HUES64 (cell line): ENCODE measurements around the gene SPTBN5.

ENCODE experiments used
- H3K27ac ChIP-seq: 2 replicates; pipeline ENCODE4 v1.7.0; 2013; ENCODE audit warnings: low read depth, low read length, inconsistent platforms
- H3K27me3 ChIP-seq: 2 replicates; pipeline ENCODE4 v1.6.1; 2013; ENCODE audit warnings: mild to moderate bottlenecking, low read length; ENCODE audit not compliant: insufficient read depth
- H3K36me3 ChIP-seq: 2 replicates; pipeline ENCODE4 v1.6.1; 2013; ENCODE audit warnings: mild to moderate bottlenecking, low read length; ENCODE audit not compliant: insufficient read depth
- H3K4me1 ChIP-seq: 2 replicates; pipeline ENCODE4 v1.6.1; 2013; ENCODE audit warnings: mild to moderate bottlenecking, low read length, moderate library complexity; ENCODE audit not compliant: insufficient read depth
- H3K4me3 ChIP-seq: 2 replicates; pipeline ENCODE4 v1.5.1; 2013; ENCODE audit warnings: mild to moderate bottlenecking, low read length, moderate library complexity
- H3K9ac ChIP-seq: 2 replicates; pipeline ENCODE4 v1.6.1; 2013; ENCODE audit warnings: mild to moderate bottlenecking, low read depth, low read length
- H3K9me3 ChIP-seq: 2 replicates; pipeline ENCODE4 v1.6.1; 2013; ENCODE audit warnings: low read depth, low read length; ENCODE audit not compliant: insufficient read depth
- WGBS: fragments of 150-250, 120-280 bp; methylation state at CpG from one replicate; pipeline ENCODE4 v1.1.7; 2013; ENCODE audit warnings: missing lambda C conversion rate; 5-methylcytosine and 5-hydroxymethylcytosine counted together

The SPTBN5 gene

DNA sequence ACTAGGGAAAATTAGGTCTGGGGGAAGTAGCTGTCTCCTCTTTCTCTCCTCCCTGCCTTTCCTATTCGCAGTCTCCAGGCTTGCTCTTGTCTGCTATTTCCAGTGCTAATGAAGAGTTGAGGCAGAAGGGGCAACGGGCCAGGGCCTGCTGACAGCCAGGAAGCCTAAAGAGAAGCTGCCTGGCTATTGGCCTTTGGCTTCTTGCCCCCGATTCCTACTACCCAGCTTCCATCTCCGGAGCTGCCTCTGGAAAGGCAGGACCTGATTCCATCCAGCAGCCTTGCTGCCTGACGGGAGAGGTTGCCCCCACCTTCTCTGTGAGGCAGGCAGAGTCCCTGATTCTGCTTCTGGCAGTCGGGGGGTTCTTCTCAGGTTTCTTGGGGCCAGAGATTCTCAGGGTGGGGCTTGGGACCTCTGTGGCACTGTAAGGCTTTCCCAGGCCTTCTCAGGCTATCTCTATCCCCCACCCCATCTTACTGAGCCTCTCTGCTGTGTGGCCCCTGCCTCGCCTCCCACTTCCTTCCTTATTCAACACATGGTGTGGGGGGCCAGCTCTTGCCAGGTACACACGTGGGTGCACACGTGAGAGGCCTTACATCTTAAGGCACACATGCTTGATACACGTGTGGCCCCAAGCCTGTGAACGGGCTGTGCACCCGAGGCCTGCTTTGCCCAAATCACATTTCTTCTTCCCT lies 84.2 kb downstream of the SPTBN5 start:
- Histone ChIP-seq H3K27ac (no peak overlapping the region), H3K9ac (no peak overlapping the region)

DNA sequence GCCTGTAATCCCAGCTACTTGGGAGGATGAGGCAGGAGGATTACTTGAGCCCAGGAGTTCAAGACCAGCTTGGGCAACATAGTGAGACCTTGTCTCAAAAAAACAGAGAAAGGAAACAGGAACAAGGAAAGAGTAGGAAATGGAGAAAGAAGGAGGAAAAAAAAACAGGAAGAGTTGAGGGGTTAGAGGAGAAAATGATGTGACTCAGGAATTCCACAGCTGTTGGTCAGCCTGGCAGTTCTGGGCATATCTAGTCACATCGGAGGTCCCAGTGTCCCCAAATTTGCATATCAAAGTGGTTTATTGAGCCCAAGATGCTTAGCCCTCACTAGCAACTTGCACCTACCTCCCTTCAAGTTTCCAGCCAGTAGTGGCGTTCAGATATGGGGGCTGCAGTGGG lies 84.7 kb downstream of the SPTBN5 start:
- H3K4me1 ChIP-seq, result no peaks in the 10 kb centered on the region
- H3K27me3 ChIP-seq, result no peaks in the 10 kb centered on the region
- H3K36me3 ChIP-seq, result no peaks in the 10 kb centered on the region; the same call in 1 of the 2 replicates
- H3K27ac ChIP-seq, result no peak overlapping the region
- H3K9me3 ChIP-seq, result no peaks in the 10 kb centered on the region
- H3K4me3 ChIP-seq, result no peak overlapping the region
- 59% methylated on average over 1 of the region's 2 CpGs for WGBS
- no peak overlapping the region for H3K9ac ChIP-seq

More for the DNA sequence above, 84.2 kb downstream of the SPTBN5 start:
- H3K36me3 ChIP-seq, result no peaks in the 10 kb centered on the region; the same call in 1 of the 2 replicates
- no peak overlapping the region for H3K4me3 ChIP-seq
- H3K9me3 ChIP-seq, result no peaks in the 10 kb centered on the region
- H3K4me1 ChIP-seq, result no peaks in the 10 kb centered on the region
- no peaks in the 10 kb centered on the region for H3K27me3 ChIP-seq
- 89% methylated on average over 12 of the region's 12 CpGs for WGBS

DNA sequence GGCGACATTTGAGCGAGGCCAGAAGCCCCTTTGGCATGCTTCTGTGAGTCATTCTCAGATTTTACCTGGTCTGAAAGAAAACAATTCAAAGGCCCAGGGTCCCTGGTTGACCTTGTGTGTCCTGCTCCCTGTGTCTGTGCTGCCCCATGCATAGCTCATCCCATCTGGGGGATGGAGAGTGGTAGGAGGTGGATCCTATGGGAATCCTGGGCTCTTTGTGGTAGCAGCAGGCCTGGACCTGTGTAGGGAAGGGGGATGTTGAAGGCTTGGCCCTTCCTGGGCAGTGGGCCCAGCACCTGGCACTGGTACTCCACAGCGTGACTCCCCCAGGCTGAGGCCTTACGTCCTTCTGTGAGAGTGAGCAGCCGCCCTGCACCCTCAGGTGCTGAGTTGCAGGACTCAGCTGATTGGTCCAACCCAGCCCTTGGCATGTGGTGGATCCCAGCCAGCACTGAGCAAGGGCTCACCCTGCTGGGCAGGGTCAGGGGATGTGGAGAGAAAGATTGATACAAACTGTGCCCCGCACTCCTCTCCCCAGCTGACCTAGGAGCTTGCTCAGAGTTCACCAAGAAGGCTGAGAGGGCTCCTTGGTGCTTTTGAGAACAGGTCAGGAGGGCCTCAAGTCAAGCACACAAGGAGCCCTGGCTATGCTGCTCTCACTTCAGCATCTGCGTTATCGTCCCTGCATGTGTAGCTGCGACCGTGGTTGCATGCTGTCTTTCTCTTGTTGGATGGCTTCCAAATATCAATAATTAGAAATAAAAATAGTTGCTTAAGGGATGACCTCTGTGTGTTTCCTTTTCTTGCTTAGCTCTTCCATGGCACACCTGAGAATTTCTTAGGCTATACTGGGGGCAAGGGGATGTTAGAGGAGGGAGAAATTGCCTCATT lies 87.3 kb downstream of the SPTBN5 start:
- 92% methylated on average over 10 of the region's 10 CpGs for whole genome bisulfite sequencing
- no peak overlapping the region for H3K27ac ChIP-seq
- H3K36me3 ChIP-seq, result no peaks in the 10 kb centered on the region
- no peak overlapping the region for H3K9ac ChIP-seq
- H3K27me3 ChIP-seq, result no peaks in the 10 kb centered on the region
- H3K4me3 ChIP-seq, result no peak overlapping the region
- H3K9me3 ChIP-seq, result no peaks in the 10 kb centered on the region
- H3K4me1 ChIP-seq, result no peaks in the 10 kb centered on the region

DNA sequence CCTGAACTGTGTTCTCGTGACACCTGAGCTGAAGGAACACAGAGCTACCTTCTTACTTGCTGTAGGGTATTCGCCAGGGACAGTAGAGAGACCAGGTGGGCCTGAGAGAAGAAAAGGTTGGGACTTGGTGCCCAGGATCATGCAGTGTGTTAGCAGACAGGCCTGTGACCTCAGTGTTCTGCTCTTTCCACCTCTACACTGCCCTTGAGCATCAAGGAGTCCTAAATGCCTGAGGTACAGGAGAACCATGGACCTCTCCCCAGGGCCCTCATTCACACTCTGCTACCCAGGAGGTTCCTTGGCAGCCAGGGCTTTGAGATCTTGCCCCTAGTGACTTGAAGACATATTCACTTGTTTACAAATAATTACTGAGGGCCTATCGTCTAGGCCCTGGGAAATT lies 88.1 kb downstream of the SPTBN5 start:
- 96% methylated on average over 3 of the region's 3 CpGs for WGBS
- no peaks in the 10 kb centered on the region for H3K9me3 ChIP-seq

DNA sequence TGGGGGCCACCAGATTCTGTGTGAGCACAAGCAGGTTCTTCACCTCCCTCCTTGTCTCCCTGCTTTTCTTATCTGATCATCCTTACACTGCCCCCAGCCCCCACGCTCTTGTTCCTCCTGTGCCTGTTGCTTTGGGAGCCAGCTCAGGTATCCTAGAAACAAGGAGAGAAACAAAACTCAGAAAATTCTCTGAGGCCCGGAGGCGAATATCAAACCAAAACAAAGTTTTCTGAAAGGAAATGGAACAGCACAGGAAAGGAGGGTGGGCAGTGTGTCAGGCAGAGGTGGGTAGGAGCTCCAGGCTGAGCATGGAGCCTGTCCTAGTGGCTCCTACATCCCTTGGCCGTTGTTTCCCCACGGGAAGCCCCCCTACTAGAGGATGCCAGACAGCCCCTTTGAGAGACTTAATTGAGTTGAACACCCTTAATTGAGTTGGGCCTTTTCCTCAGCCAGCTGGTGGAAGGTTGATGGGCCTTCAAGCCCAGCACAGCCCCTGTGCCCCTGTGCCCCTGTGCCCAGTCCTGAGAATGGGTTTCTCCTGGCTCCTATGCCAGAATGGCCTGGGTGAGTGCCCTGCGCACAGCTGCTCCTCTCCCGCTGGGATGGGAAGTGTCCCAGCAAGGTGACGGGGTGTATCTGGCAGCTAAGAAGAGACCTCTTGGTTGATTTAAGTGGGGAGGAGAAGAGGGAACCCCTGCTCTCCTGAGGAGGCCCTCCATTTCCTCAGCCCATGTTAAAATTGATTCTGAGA lies 88.8 kb downstream of the SPTBN5 start:
- no peaks in the 10 kb centered on the region for H3K9me3 ChIP-seq
- no peak overlapping the region for H3K9ac ChIP-seq
- WGBS, result 93% methylated on average over 8 of the region's 8 CpGs
- no peaks in the 10 kb centered on the region for H3K4me1 ChIP-seq
- no peak overlapping the region for H3K4me3 ChIP-seq
- no peak overlapping the region for H3K27ac ChIP-seq
- H3K36me3 ChIP-seq, result no peaks in the 10 kb centered on the region
- H3K27me3 ChIP-seq, result no peaks in the 10 kb centered on the region

More for the DNA sequence above, 88.1 kb downstream of the SPTBN5 start:
- no peak overlapping the region for H3K9ac ChIP-seq
- no peaks in the 10 kb centered on the region for H3K36me3 ChIP-seq
- H3K4me1 ChIP-seq, result no peaks in the 10 kb centered on the region
- no peaks in the 10 kb centered on the region for H3K27me3 ChIP-seq
- no peak overlapping the region for H3K4me3 ChIP-seq
- no peak overlapping the region for H3K27ac ChIP-seq

DNA sequence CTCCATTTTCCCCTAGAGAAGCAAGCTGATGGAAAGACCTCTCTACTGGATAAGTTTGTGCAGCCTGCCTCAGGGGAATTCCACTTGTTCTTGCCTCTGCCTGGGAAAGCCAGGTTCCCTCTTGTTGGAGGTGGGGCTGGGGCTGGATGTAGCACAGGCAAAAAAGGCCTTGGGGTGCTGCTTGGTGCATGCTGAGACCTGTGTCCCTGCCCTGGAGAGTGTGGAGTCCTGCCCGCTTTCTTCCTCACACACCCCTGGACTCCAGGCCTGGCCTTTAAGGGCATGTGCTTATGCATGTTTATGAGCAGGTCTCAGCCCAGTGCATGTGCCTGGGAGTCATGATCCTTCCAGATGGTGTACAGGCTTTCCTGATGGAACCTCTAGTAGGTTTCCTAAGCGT lies 89.5 kb downstream of the SPTBN5 start:
- WGBS, result 95% methylated on average over 2 of the region's 2 CpGs
- no peaks in the 10 kb centered on the region for H3K36me3 ChIP-seq
- H3K9ac ChIP-seq, result no peak overlapping the region
- H3K4me1 ChIP-seq, result no peaks in the 10 kb centered on the region
- no peak overlapping the region for H3K27ac ChIP-seq
- no peak overlapping the region for H3K4me3 ChIP-seq
- H3K27me3 ChIP-seq, result no peaks in the 10 kb centered on the region
- no peaks in the 10 kb centered on the region for H3K9me3 ChIP-seq

DNA sequence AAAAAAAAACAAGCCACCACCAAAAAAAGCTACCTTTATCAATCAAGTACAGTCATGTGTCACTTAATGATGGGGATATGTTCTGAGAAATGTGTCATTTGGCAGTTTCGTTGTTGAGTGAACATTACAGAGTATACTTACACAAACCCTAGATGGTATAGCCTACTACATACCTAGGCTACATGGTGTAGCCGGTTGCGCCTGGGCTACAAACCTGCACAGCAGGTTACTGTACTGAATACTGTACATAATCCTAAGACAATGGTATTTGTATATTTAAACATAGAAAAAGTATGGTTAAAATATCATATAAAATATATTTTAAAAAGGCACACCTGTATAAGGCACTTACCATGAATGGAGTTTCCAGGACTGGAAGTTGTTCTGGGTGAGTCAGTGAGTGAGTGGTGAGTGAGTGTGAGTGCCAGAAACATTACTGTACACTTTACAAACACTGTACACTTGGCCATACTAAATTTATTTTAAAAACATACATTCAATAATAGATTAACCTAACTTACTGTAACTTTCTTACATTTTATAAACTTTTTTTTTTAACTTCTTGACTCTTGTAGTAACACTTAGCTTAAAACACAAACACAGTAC lies 91.9 kb downstream of the SPTBN5 start:
- no peaks in the 10 kb centered on the region for H3K9me3 ChIP-seq
- no peak overlapping the region for H3K27ac ChIP-seq
- H3K36me3 ChIP-seq, result no peaks in the 10 kb centered on the region
- H3K27me3 ChIP-seq, result no peaks in the 10 kb centered on the region
- no peak overlapping the region for H3K9ac ChIP-seq
- WGBS, result 95% methylated on average over 3 of the region's 3 CpGs
- no peaks in the 10 kb centered on the region; the same call in 1 of the 2 replicates for H3K4me1 ChIP-seq
- H3K4me3 ChIP-seq, result no peak overlapping the region

DNA sequence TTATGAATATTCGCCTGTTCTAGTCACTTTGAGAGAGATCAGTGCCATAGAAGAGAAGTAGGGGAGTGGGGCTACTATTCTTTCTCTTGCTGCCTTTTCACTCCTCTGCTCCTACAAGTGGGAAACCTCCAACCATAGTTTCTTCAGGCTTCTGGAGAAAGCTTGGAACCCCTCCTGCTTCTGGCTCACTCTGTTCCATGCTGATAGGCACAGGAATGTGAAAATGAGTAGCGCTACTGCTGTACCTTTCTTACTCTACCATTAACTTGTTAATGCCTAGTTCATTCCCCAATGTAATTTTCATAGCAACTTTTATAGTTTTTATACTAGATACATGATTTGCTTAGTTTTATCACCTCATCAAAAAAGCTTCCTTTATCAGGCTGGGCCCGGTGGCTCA lies 92.7 kb downstream of the SPTBN5 start:
- H3K9ac ChIP-seq, result no peak overlapping the region
- H3K27ac ChIP-seq, result no peak overlapping the region
- no peaks in the 10 kb centered on the region for H3K27me3 ChIP-seq
- H3K36me3 ChIP-seq, result no peaks in the 10 kb centered on the region
- no peak overlapping the region for H3K4me3 ChIP-seq
- 96% methylated on average over 3 of the region's 3 CpGs for WGBS
- no peaks in the 10 kb centered on the region for H3K9me3 ChIP-seq
- no peaks in the 10 kb centered on the region; the same call in 1 of the 2 replicates for H3K4me1 ChIP-seq

DNA sequence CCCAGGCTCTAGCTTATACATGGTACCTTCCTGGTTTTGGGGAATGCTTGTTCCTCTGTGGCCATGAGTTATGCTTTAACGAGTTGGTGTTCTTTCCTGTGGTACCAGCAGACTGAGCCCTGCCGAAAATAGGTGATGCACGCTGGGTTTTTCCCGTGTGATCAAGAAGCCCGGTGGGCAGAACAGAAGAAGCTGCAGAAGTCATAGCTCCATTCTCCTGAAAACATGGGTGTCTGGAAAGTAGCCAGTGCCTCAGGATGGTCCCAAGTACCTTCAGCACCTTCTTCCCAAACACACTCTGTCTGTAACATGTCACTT lies 94.4 kb downstream of the SPTBN5 start:
- Histone ChIP-seq H3K4me3 (no peak overlapping the region), H3K27me3 (no peaks in the 10 kb centered on the region), H3K36me3 (no peaks in the 10 kb centered on the region), H3K9me3 (no peaks in the 10 kb centered on the region), H3K27ac (no peak overlapping the region), H3K9ac (no peak overlapping the region), H3K4me1 (no peaks in the 10 kb centered on the region; the same call in 1 of the 2 replicates)
- 93% methylated on average over 5 of the region's 5 CpGs for WGBS

DNA sequence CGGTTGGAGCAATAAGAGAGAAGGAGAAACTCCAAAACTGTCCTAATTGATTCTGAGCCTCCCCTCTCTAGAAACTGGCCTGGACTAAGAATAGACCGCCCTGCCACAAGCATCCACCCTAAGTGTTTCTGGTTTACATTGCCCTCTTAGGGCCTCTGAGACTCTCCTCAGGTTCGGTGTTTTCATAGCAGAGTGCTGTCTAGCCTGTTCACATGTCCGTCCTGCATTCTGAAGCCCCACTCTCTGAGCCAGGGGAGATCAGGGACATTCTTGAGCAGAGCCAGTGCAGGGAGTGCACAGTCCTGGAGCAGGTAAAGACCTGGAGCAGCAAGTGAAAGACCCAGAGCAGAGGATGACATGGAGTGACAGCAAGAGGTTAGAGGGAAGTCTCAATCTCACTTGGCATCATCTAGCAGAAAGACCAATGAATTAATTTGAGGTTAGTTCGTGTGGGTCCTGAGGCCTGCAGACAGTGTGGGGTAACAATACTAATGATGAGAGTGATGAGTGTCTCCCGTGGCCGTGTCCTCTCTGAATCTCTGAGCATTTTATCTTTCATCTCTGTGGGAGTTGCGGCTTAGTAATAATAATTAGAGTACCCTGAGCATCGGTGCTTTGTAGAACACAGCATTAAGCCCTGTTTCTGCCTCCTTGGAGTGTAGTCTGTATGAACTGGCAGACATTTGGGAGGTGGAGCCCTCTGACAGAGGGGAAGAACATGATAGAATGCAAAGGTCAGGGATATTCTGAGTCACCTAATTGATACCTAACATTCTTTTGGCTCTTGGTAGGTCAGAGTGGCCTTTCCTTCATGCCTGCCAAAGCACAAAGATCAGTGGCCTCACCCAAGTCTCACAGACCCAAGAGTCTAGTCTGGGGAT lies 95.0 kb downstream of the SPTBN5 start:
- no peaks in the 10 kb centered on the region for H3K27me3 ChIP-seq
- no peak overlapping the region for H3K9ac ChIP-seq
- H3K4me1 ChIP-seq, result no peaks in the 10 kb centered on the region; the same call in 1 of the 2 replicates
- H3K36me3 ChIP-seq, result no peaks in the 10 kb centered on the region
- no peak overlapping the region for H3K27ac ChIP-seq
- no peaks in the 10 kb centered on the region for H3K9me3 ChIP-seq
- no peak overlapping the region for H3K4me3 ChIP-seq
- 93% methylated on average over 9 of the region's 9 CpGs for WGBS
